Prostate gland (tissue), 2 donors: ENCODE results near the gene SELENBP1. TPM values are rescaled to one million over a fixed set of nuclear protein-coding genes. Genes with fewer than 3 reads are reported as not detected.

Experiments
- DNase-seq: peaks from one replicate; pipeline ENCODE4 v3.0.0-alpha.2; 2019; ENCODE audit warnings: low spot score
- H3K27ac ChIP-seq, 2 donors: fragments of 200-600 bp; sonication (generic); 2 replicates each; pipeline ENCODE4 v1.5.1; 2017 to 2019
- H3K27me3 ChIP-seq: fragments of 200-600 bp; sonication (generic); replicated peaks from 2 replicates; pipeline ENCODE4 v1.5.1; 2019; ENCODE audit not compliant: insufficient read depth
- H3K36me3 ChIP-seq, 2 donors: fragments of 200-600 bp; sonication (generic); 1 replicate in 1 of 2; 2 replicates in 1 of 2; pipeline versions ENCODE4 v1.5.1 to v1.8.1; 2017 to 2019
- H3K4me1 ChIP-seq: fragments of 200-600 bp; sonication (generic); replicated peaks from 2 replicates; pipeline ENCODE4 v1.5.1; 2019
- H3K4me3 ChIP-seq, 2 donors: fragments of 200-600 bp; sonication (generic); 2 replicates each; pipeline ENCODE4 v1.5.1; 2017 to 2019
- H3K9me3 ChIP-seq: fragments of 200-600 bp; sonication (generic); 2 replicates; pipeline ENCODE4 v1.5.1; 2017
- POLR2A ChIP-seq: fragments of 450-650 bp; IDR thresholded peaks from one replicate; pipeline ENCODE4 v1.6.1; 2016; ENCODE audit warnings: antibody characterized with exemption, mild to moderate bottlenecking
- POLR2AphosphoS5 ChIP-seq: sonication (generic); formaldehyde crosslinking; IDR thresholded peaks from one replicate; pipeline ENCODE4 v1.6.1; 2017; ENCODE audit warnings: antibody characterized with exemption
- WGBS: methylation state at CpG from one replicate; pipeline ENCODE4 v1.1.5; 2018; 5-methylcytosine and 5-hydroxymethylcytosine counted together
- intact Hi-C: fragments of 100-400 bp; cut with DNase I; formaldehyde crosslinking; loops from one replicate; pipeline ENCODE4 v1.14.2; 2022
- total RNA-seq, 2 donors: library from RNA; depleted of rRNA; stranded (reverse); fragments of >200 nt; gene quantifications; one replicate each; pipeline ENCODE4 v1.1.0, GENCODE V29; 2016
- TF ChIP-seq, protein P1 (sequence below), 4 experiments: fragments of 200-600 bp in 2 of 4; fragments of 450-650 bp in 2 of 4; sonication (generic) in 2 of 4; IDR thresholded peaks; 1 replicate in 3 of 4; 2 replicates in 1 of 4; pipeline ENCODE4 v1.5.1; 2016 to 2019; ENCODE audit warnings: antibody characterized with exemption in 4 of 4, mild to moderate bottlenecking in 2 of 4, moderate library complexity in 2 of 4

SELENBP1 gene
- total RNA-seq, 2 donors from 2014 or later = 104 to 108 TPM

DNA sequence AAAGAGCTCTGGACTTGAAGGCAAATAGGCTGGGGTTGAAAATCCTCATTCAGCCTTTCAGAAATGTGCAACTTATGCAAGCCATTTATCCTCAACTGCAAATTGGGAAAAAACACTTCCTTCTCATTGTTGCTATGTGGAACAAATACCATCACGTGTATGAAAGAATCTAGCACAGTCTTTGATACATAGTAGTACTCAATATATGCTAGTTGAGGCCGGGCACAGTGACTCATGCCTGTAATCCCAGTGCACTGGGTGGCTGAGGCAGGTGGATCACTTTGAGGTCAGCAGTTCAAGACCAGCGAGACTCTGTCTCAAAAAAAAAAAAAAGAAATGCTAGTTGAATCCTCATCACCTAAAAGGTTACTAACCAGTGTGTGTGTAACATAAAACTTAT lies 53.5 kb downstream of the SELENBP1 start:
- intact Hi-C loops = no loop called here
- Histone ChIP-seq H3K9me3 (no peaks in the 10 kb centered on the region), H3K36me3 (no peaks in the 10 kb centered on the region), H3K27ac (no peak overlapping the region), H3K4me1 (no peaks in the 10 kb centered on the region), H3K4me3 (no peak overlapping the region), H3K27me3 (no peaks in the 10 kb centered on the region)
- TF ChIP-seq POLR2A = no peak
- 70% methylated on average over 3 of the region's 3 CpGs for WGBS
- DNase-seq = no peak

DNA sequence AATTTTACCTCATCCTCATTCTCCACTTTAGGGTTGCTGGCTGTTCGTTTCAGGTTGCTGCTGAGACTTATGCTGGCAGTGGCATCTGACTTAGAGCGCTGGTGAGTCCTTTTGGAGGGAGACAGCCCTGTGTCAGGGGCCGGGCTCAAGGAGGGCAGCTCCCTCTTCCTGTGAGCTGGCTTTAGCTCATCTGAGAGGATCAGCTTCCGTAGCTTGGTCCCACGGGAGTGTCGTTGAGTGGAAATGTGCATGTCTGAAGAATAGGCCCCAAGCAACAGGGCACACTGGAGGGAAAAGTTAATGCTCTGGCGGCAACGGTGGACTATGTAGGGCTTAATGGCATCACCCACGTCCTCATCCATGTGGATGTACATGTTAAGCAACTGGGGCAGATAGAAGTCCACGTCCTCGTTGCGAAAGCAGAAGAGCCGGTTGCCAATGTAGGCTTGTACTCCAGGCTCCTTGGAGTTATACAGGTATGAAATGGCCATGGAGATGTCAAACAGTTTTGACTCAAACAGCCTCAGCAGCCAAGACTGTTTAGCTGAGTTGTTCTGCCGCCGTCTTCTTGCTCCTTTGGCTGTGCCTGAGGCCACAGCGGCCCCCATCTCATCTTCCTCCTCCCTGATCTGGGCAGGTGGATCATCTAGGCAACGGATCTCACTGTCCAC lies 56.8 kb downstream of the SELENBP1 start:
- no peak overlapping the region for H3K27ac ChIP-seq
- TF ChIP-seq, protein P1, sequence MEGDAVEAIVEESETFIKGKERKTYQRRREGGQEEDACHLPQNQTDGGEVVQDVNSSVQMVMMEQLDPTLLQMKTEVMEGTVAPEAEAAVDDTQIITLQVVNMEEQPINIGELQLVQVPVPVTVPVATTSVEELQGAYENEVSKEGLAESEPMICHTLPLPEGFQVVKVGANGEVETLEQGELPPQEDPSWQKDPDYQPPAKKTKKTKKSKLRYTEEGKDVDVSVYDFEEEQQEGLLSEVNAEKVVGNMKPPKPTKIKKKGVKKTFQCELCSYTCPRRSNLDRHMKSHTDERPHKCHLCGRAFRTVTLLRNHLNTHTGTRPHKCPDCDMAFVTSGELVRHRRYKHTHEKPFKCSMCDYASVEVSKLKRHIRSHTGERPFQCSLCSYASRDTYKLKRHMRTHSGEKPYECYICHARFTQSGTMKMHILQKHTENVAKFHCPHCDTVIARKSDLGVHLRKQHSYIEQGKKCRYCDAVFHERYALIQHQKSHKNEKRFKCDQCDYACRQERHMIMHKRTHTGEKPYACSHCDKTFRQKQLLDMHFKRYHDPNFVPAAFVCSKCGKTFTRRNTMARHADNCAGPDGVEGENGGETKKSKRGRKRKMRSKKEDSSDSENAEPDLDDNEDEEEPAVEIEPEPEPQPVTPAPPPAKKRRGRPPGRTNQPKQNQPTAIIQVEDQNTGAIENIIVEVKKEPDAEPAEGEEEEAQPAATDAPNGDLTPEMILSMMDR (IDR thresholded peaks at IDR 0.05) = no peak
- TF ChIP-seq POLR2AphosphoS5 = no peak
- no peak for TF ChIP-seq POLR2A
- no peaks in the 10 kb centered on the region for H3K27me3 ChIP-seq
- no peaks in the 10 kb centered on the region for H3K36me3 ChIP-seq
- H3K4me3 ChIP-seq = no peak overlapping the region
- no peak for DNase-seq
- no peaks in the 10 kb centered on the region for H3K9me3 ChIP-seq
- 90% methylated on average over 17 of the region's 17 CpGs for WGBS
- intact Hi-C loops = no loop called here
- H3K4me1 ChIP-seq = no peaks in the 10 kb centered on the region

Other genes starting within 250 kb of the SELENBP1 start
- gene SEMA6C, start 226.1 kb downstream of the SELENBP1 start, total RNA-seq = 100 to 1,000 TPM in 1 of 2 donors, 1 to 10 TPM in 1; 4.1 to 173 TPM
- gene TNFAIP8L2, start 216.1 kb downstream of the SELENBP1 start, total RNA-seq = 1 to 10 TPM; 1.5 to 2.1 TPM
- 10 to 100 TPM in 1 of 2 donors, 1 to 10 TPM in 1; 7.3 to 19.3 TPM for gene LYSMD1, start 206.8 kb downstream of the SELENBP1 start, total RNA-seq
- 10 to 100 TPM; 25.1 to 39.5 TPM for gene SCNM1, start 206.6 kb downstream of the SELENBP1 start, total RNA-seq
- gene TMOD4, start 196.7 kb downstream of the SELENBP1 start, total RNA-seq = 1 to 10 TPM in 1 of 2 donors, not detected in 1; 1.7 TPM
- gene VPS72, start 182.5 kb downstream of the SELENBP1 start, total RNA-seq = 10 to 100 TPM; 49.4 to 52.7 TPM
- gene PIP5K1A, start 174.2 kb downstream of the SELENBP1 start, total RNA-seq = 10 to 100 TPM; 40.2 to 96.7 TPM
- 100 to 1,000 TPM in 1 of 2 donors, 10 to 100 TPM in 1; 96.1 to 116 TPM for gene PSMD4, start 118.0 kb downstream of the SELENBP1 start, total RNA-seq
- 10 to 100 TPM; 30.1 to 46.4 TPM for gene ZNF687, start 90.4 kb downstream of the SELENBP1 start, total RNA-seq
- 10 to 100 TPM; 60.7 to 91.9 TPM for gene PI4KB, start 45.3 kb downstream of the SELENBP1 start, total RNA-seq
- 10 to 100 TPM; 25.5 to 27.2 TPM for gene RFX5, start 25.5 kb downstream of the SELENBP1 start, total RNA-seq
- gene PSMB4, start 26.9 kb upstream of the SELENBP1 start, total RNA-seq = 100 to 1,000 TPM; 229 to 275 TPM
- 100 to 1,000 TPM in 1 of 2 donors, 10 to 100 TPM in 1; 34.5 to 126 TPM for gene POGZ, start 86.8 kb upstream of the SELENBP1 start, total RNA-seq
- 10 to 100 TPM; 23.2 to 37.5 TPM for gene CGN, start 138.7 kb upstream of the SELENBP1 start, total RNA-seq
- gene TUFT1, start 167.6 kb upstream of the SELENBP1 start, total RNA-seq = 10 to 100 TPM; 15.2 to 29.0 TPM
- gene SNX27, start 239.3 kb upstream of the SELENBP1 start, total RNA-seq = 10 to 100 TPM; 24.1 to 38.4 TPM